ENCODE measurements around the gene KRTAP9-4. TPM values are rescaled to one million over a fixed set of nuclear protein-coding genes. Genes with fewer than 3 reads are reported as not detected.
"Not testable (repeated sequence)": the region's sequence is repeated elsewhere in the genome, so short reads cannot be mapped to it uniquely, and the experiment has no call there.

KRTAP9-4 gene
- not detected in 2 replicates for total RNA-seq
- polyA plus RNA-seq: not detected in 2 replicates
- polyA plus RNA-seq (2011; cell fraction: cytosol; rRNA removed): not detected in 2 replicates
- not detected in 2 replicates for polyA plus RNA-seq (2011; cell fraction: nucleus; rRNA removed)
- not detected in 2 replicates for polyA plus RNA-seq (2012)
- not detected in 2 replicates for polyA minus RNA-seq
- polyA minus RNA-seq (2011; cell fraction: cytosol; rRNA and poly(A)+ RNA removed): not detected
- polyA minus RNA-seq (2011; cell fraction: nucleus; rRNA and poly(A)+ RNA removed): not detected in 2 replicates
- not detected for Bru-seq, nascent RNA
- not detected for BruChase-seq, experiment 1, labeled RNA remaining after a 6-hour chase
- BruChase-seq, experiment 2, labeled RNA remaining after a 2-hour chase: not detected
- long read RNA-seq: 0 reads

- H3K4me3 ChIP-seq (replicated peaks in 1 of 3; ENCODE audit: insufficient read depth in 1 of 3, low read depth in 1 of 3, low read length in 3 of 3); H3K9me3 ChIP-seq (replicated peaks; ENCODE audit: control insufficient read depth, insufficient read depth, low read length); H3K27me3 ChIP-seq (ENCODE audit: control insufficient read depth in 2 of 2, insufficient read depth in 2 of 2, low read length in 2 of 2); dilution Hi-C loops (cut with MboI; ENCODE audit: extremely low pct_ligation_motif_present, low sequenced_read_pairs); BruUV-seq (replicated peaks); H3K9ac ChIP-seq (replicated peaks; ENCODE audit: extremely low read depth, insufficient read depth, low read length); H3K9me1 ChIP-seq (replicated peaks; ENCODE audit: control insufficient read depth, extremely low read depth, insufficient read depth, low read length); H2AFZ ChIP-seq (ENCODE audit: low read depth, low read length); H3K36me3 ChIP-seq (ENCODE audit: control insufficient read depth in 2 of 2, extremely low read depth in 1 of 2, insufficient read depth in 2 of 2, low read length in 2 of 2); POLR2A ChIA-PET; H3K27ac ChIP-seq (ENCODE audit: insufficient read depth, low read depth, low read length); H3K4me2 ChIP-seq (ENCODE audit: insufficient read depth, low read length); DNase-seq (ENCODE audit: low read depth, low spot score); H4K20me1 ChIP-seq (replicated peaks; ENCODE audit: control insufficient read depth, extremely low read depth, insufficient read depth, low read length); FAIRE-seq; CTCF ChIA-PET; H3K79me2 ChIP-seq (ENCODE audit: control insufficient read depth, insufficient read depth, low read length); intact Hi-C loops (cut with micrococcal nuclease); H3K4me1 ChIP-seq (ENCODE audit: control insufficient read depth, extremely low read depth, insufficient read depth, low read length): not testable (repeated sequence)
Observed at GRCh38 chr17:41249637-41250240, at the start of gene KRTAP9-4. Gene KRTAP9-4, plus strand, starts transcription at chr17:41249687. Its CDS starts 34 bp downstream, at chr17:41249721.

DNA sequence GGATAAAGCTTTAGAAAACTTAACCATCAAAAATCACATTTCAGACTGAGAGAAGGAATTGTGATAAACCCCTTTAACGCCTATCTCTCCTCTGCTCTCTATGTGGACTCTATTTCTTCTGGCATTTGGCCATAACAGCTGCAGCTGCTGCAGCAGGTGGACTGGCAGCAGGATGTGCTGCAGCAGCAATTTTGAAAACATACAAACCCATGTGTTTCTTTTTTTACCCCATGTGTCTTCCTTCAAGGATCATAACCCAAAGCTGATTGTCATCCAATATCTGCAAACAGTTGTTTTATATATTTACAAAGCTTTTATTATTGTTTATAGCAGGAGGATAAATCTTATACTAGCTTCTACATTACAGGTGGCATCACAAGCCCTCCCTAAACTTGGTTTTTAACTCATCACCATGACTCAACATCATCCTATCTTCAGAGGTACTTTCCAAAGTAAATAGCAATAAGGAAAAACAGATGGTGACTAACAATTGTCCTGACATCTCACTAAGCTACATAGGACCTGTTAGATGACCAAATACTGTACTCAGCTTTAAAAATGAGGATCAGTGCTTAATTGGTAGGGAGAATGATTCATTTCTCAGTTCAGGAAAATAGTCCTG, 37.5 kb upstream of the KRTAP9-4 start:
- CTCF ChIA-PET: no interaction called here
- H3K27ac ChIP-seq (ENCODE audit: insufficient read depth, low read depth, low read length): no peak overlapping the region
- no peak overlapping the region for H3K9ac ChIP-seq (replicated peaks; ENCODE audit: extremely low read depth, insufficient read depth, low read length)
- DNase-seq (ENCODE audit: low read depth, low spot score) (no peak), FAIRE-seq (no peak)
- no peaks in the 10 kb centered on the region for H3K27me3 ChIP-seq (ENCODE audit: control insufficient read depth in 2 of 2, insufficient read depth in 2 of 2, low read length in 2 of 2)
- intact Hi-C loops (cut with micrococcal nuclease) (no loop called here), dilution Hi-C loops (cut with MboI; ENCODE audit: extremely low pct_ligation_motif_present, low sequenced_read_pairs) (no loop called here)
- H3K36me3 ChIP-seq (ENCODE audit: control insufficient read depth in 2 of 2, extremely low read depth in 1 of 2, insufficient read depth in 2 of 2, low read length in 2 of 2): no peaks in the 10 kb centered on the region
- H4K20me1 ChIP-seq (replicated peaks; ENCODE audit: control insufficient read depth, extremely low read depth, insufficient read depth, low read length): no peaks in the 10 kb centered on the region
- H3K79me2 ChIP-seq (ENCODE audit: control insufficient read depth, insufficient read depth, low read length): no peaks in the 10 kb centered on the region
- no peaks in the 10 kb centered on the region for H3K9me1 ChIP-seq (replicated peaks; ENCODE audit: control insufficient read depth, extremely low read depth, insufficient read depth, low read length)
- POLR2A ChIA-PET: no interaction called here
- BruUV-seq (replicated peaks): no TSS peak
- H3K9me3 ChIP-seq (replicated peaks; ENCODE audit: control insufficient read depth, insufficient read depth, low read length): no peaks in the 10 kb centered on the region
- no peak overlapping the region for H2AFZ ChIP-seq (ENCODE audit: low read depth, low read length)
- no peak overlapping the region for H3K4me3 ChIP-seq (replicated peaks in 1 of 3; ENCODE audit: insufficient read depth in 1 of 3, low read depth in 1 of 3, low read length in 3 of 3)
- TF ChIP-seq, protein P1, sequence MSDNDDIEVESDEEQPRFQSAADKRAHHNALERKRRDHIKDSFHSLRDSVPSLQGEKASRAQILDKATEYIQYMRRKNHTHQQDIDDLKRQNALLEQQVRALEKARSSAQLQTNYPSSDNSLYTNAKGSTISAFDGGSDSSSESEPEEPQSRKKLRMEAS (IDR thresholded peaks at IDR 0.05; ENCODE audit: insufficient read depth, insufficient read length): no peak
- TF ChIP-seq EZH2 (IDR thresholded peaks at IDR 0.05; ENCODE audit: borderline replicate concordance, low read depth, low read length, severe bottlenecking) (no peak), POLR2AphosphoS5 (IDR thresholded peaks at IDR 0.05; ENCODE audit: insufficient read depth, low read depth, low read length) (no peak), FOS (IDR thresholded peaks at IDR 0.05; ENCODE audit: borderline replicate concordance, insufficient read depth, low read length) (no peak)
- H3K4me2 ChIP-seq (ENCODE audit: insufficient read depth, low read length): no peak overlapping the region
- no peaks in the 10 kb centered on the region for H3K4me1 ChIP-seq (ENCODE audit: control insufficient read depth, extremely low read depth, insufficient read depth, low read length)
